Nephron progenitor cell (in vitro differentiated cells): ENCODE data around the gene B3GNT3.

Source experiments
- DNase-seq: peaks from one replicate; pipeline ENCODE4 v3.0.0; 2021
- H3K27ac Mint-ChIP-seq: 2 replicates; pipeline ENCODE4 v1.8.0; 2021; ENCODE audit warnings: mild to moderate bottlenecking, moderate library complexity, mixed read lengths
- H3K27me3 Mint-ChIP-seq: 2 replicates; pipeline ENCODE4 v1.8.0; 2021; ENCODE audit warnings: mild to moderate bottlenecking, low read depth, mixed read lengths; ENCODE audit not compliant: poor library complexity
- H3K36me3 Mint-ChIP-seq: 2 replicates; pipeline ENCODE4 v1.8.0; 2021; ENCODE audit warnings: low read depth, mixed read lengths
- H3K4me1 Mint-ChIP-seq: 2 replicates; pipeline ENCODE4 v1.8.0; 2021; ENCODE audit warnings: mixed read lengths
- H3K4me3 Mint-ChIP-seq: 2 replicates; pipeline ENCODE4 v1.8.0; 2021; ENCODE audit warnings: mild to moderate bottlenecking, moderate library complexity, mixed read lengths
- H3K9me3 Mint-ChIP-seq: 2 replicates; pipeline ENCODE4 v1.8.0; 2021; ENCODE audit warnings: mild to moderate bottlenecking, moderate library complexity, mixed read lengths
- CTCF ChIP-seq: fragments of 200-600 bp; sonication (generic); IDR thresholded peaks from 2 replicates; pipeline ENCODE4 v1.5.0; 2021; ENCODE audit warnings: antibody characterized with exemption

Gene B3GNT3

GRCh38 chr19:17859533-17860330 is 64.8 kb downstream of the B3GNT3 start, which contains the start of gene RPL18A:
Gene RPL18A (plus strand): TSS chr19:17859910. CDS start chr19:17859957, 47 bp downstream.
- DNase-seq: peak; percentile 97
- H3K9me3 Mint-ChIP-seq: no peaks in the 10 kb centered on the region
- peak within 1 kb of the TSS; percentile 99 for H3K4me3 Mint-ChIP-seq
- H3K4me1 Mint-ChIP-seq: peaks cover 37% of the 10 kb centered on the region
- peak within 1 kb of the TSS; percentile 99 for H3K27ac Mint-ChIP-seq
- H3K27me3 Mint-ChIP-seq: peaks cover 28% of the 10 kb centered on the region
- peaks cover 42% of the 10 kb centered on the region for H3K36me3 Mint-ChIP-seq
- TF ChIP-seq CTCF: peak; percentile 67

- H3K4me3 Mint-ChIP-seq: peak overlapping the region; percentile 99
- no peak for DNase-seq
Observed at GRCh38 chr19:17860331-17860992, 65.5 kb downstream of the B3GNT3 start.

GRCh38 chr19:17860993-17861360 is 66.0 kb downstream of the B3GNT3 start:
- H3K4me3 Mint-ChIP-seq: peak overlapping the region; percentile 99
- peaks cover 17% of the 10 kb centered on the region for H3K27me3 Mint-ChIP-seq
- DNase-seq: no peak
- TF ChIP-seq CTCF: no peak
- H3K4me1 Mint-ChIP-seq: peaks cover 37% of the 10 kb centered on the region
- H3K36me3 Mint-ChIP-seq: peaks cover 54% of the 10 kb centered on the region
- peak overlapping the region; percentile 61 for H3K27ac Mint-ChIP-seq
- H3K9me3 Mint-ChIP-seq: no peaks in the 10 kb centered on the region

More at GRCh38 chr19:17860331-17860992, 65.5 kb downstream of the B3GNT3 start:
- H3K27ac Mint-ChIP-seq: peak overlapping the region; percentile 99
- no peak for TF ChIP-seq CTCF
- peaks cover 22% of the 10 kb centered on the region for H3K27me3 Mint-ChIP-seq
- peaks cover 49% of the 10 kb centered on the region for H3K36me3 Mint-ChIP-seq
- H3K4me1 Mint-ChIP-seq: peaks cover 37% of the 10 kb centered on the region
- H3K9me3 Mint-ChIP-seq: no peaks in the 10 kb centered on the region

- H3K27ac Mint-ChIP-seq: peak overlapping the region; percentile 59
Observed at GRCh38 chr19:17861542-17862402, 66.8 kb downstream of the B3GNT3 start.

More at GRCh38 chr19:17861542-17862402, 66.8 kb downstream of the B3GNT3 start:
- Mint-ChIP-seq H3K4me1 (peaks cover 37% of the 10 kb centered on the region), H3K27me3 (peaks cover 9% of the 10 kb centered on the region), H3K9me3 (no peaks in the 10 kb centered on the region), H3K36me3 (peaks cover 54% of the 10 kb centered on the region), H3K4me3 (peak overlapping the region; percentile 99)
- TF ChIP-seq CTCF: no peak
- no peak for DNase-seq
